SU-DHL-6 (cell line): ENCODE data around the gene PRR5.

Experiments used
- CTCF ChIP-seq: fragments of 200-600 bp; sonication (generic); IDR thresholded peaks from one replicate; pipeline ENCODE4 v1.5.1; 2017; ENCODE audit warnings: antibody characterized with exemption, mild to moderate bottlenecking, low read length, moderate library complexity; ENCODE audit not compliant: insufficient read depth, poor library complexity, severe bottlenecking
- EZH2phosphoT487 ChIP-seq: fragments of 200-600 bp; sonication (generic), shearing (Covaris generic); conservative IDR thresholded peaks from 2 replicates; pipeline ENCODE4 v1.6.1; 2018; ENCODE audit warnings: mild to moderate bottlenecking, antibody characterized with exemption, low read length, moderate library complexity, mixed read lengths

GRCh38 chr22:44755417-44755816 lies 53.4 kb downstream of the PRR5 start:
- TF ChIP-seq CTCF, result no peak
- no peak for TF ChIP-seq EZH2phosphoT487
